Ovary (tissue), 9 donors: ENCODE data around the gene POLR3B. TPM values are rescaled to one million over a fixed set of nuclear protein-coding genes. Genes with fewer than 3 reads are reported as not detected.

Experiments
- DNase-seq, 5 donors: peaks; one replicate each; pipeline ENCODE4 v3.0.0-alpha.2; 2019 to 2020
- H3K27ac ChIP-seq, 2 donors: fragments of 200-600 bp; one replicate each; pipeline versions ENCODE4 v1.5.1 to v1.8.0; 2019 to 2022
- H3K27me3 ChIP-seq: fragments of 200-600 bp; one replicate; pipeline ENCODE4 v1.8.0; 2022
- H3K36me3 ChIP-seq: fragments of 200-600 bp; sonication (generic); one replicate; pipeline ENCODE4 v1.5.1; 2019
- H3K4me1 ChIP-seq: one replicate; pipeline ENCODE4 v1.8.1; 2013; ENCODE audit warnings: mild to moderate bottlenecking, moderate library complexity; ENCODE audit not compliant: insufficient read depth
- H3K4me3 ChIP-seq: fragments of 200-600 bp; sonication (generic); one replicate; pipeline ENCODE4 v1.5.1; 2017
- H3K9me3 ChIP-seq, 2 donors: fragments of 200-600 bp in 1 of 2; sonication (generic) in 1 of 2; one replicate each; pipeline versions ENCODE4 v1.5.1 to v1.8.1; 2013 to 2019; ENCODE audit warnings: mild to moderate bottlenecking in 1 of 2, moderate library complexity in 1 of 2
- EP300 ChIP-seq: sonication (generic); formaldehyde crosslinking; IDR thresholded peaks from one replicate; pipeline ENCODE4 v1.6.1; 2017; ENCODE audit warnings: antibody characterized with exemption
- POLR2A ChIP-seq: fragments of 450-650 bp; IDR thresholded peaks from one replicate; pipeline ENCODE4 v1.6.1; 2017; ENCODE audit warnings: antibody characterized with exemption, mild to moderate bottlenecking, moderate library complexity
- WGBS, 3 donors: extraction: QIAGEN DNeasy Blood & Tissue Kit in 1 of 3; methylation state at CpG; one replicate each; pipeline versions ENCODE4 v1.1.5 to v1.1.7; 2013 to 2017; 5-methylcytosine and 5-hydroxymethylcytosine counted together
- intact Hi-C, 4 donors: fragments of 100-400 bp; cut with DNase I; formaldehyde crosslinking; loops; one replicate each; pipeline versions ENCODE4 v1.11.0 to v1.15.1; 2022 to 2023
- polyA plus RNA-seq, 2 donors: library from polyadenylated mRNA; stranded (reverse); fragments of 200-250 nt in 1 of 2; fragments of 350-450 nt in 1 of 2; fragmentation: Illumina TruSeq in 1 of 2; extraction: RNeasy Lipid Tissue Mini Kit (QIAGEN cat#74804) in 1 of 2; gene quantifications; one replicate each; pipeline ENCODE4 v1.2.3, GENCODE V29; 2013 to 2014
- total RNA-seq, 7 donors: library from RNA; depleted of rRNA in 2 of 7; stranded (reverse); fragments of >200 nt in 2 of 7; fragmentation: NEBNext Ultra II Directional in 3 of 7; extraction: Animal tissue kit (Norgen Biotek cat#: 25700) in 3 of 7; gene quantifications; one replicate each; pipeline versions ENCODE4 v1.1.0 to v1.2.4, GENCODE V29; 2016 to 2023
- TF ChIP-seq, protein P1 (sequence below), 3 donors: fragments of 450-650 bp in 2 of 3; fragments of 200-600 bp in 1 of 3; IDR thresholded peaks; one replicate each; pipeline versions ENCODE4 v1.5.1 to v1.8.0; 2016 to 2022; ENCODE audit warnings: antibody characterized with exemption in 3 of 3, mild to moderate bottlenecking in 1 of 3
- donor health status: DM: no; HTN: no; CAD: no; lungs with moderate emphysema.
- donor health status: DM: no; HTN: no; CAD: no.
- donor health status: Bipolar disorder and iron deficiency.
- donor health status: DM: yes; HTN: yes; CAD: no.
- donor health status: DM: no; HTN: no; CAD: no.
- donor health status: DM: yes; HTN: yes; CAD: no.

The POLR3B gene
- total and polyA plus RNA-seq, 9 donors, result 3.1 to 15.7 (median 9.7) TPM

DNA sequence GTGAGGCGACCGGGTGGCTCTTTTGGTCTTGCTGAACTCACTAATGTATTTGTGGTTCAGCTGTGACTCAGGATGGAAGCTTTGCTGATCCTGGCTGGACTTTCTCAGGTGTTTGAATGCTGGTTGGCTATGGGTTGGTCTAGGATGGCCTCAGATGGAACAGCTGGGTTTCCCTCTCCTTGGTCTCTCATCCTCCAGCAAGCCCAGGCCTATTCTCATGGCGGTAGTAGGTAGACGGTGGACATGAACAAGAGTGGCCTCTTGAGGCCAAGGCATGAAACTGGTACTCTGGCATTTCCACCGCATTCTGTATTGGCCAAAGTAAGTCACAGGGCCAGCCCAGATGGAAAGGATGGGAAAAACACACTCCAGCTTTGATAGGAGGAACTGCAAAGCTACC, 11.8 kb upstream of the POLR3B start:
- no peak overlapping the region for H3K27ac ChIP-seq
- no peak for DNase-seq
- no peaks in the 10 kb centered on the region for H3K36me3 ChIP-seq
- intact Hi-C loops, result loop anchor here in 1 of 4 donors (10.0 kb wide), 1 partner anchor 101 kb away; the partner anchor contains the start of gene CKAP4
- peaks cover 10% of the 10 kb centered on the region for H3K4me1 ChIP-seq
- WGBS, 3 donors, result 70 to 92% (median 86%) methylated on average over 5 of the region's 5 CpGs
- no peaks in the 10 kb centered on the region for H3K9me3 ChIP-seq
- H3K27me3 ChIP-seq, result no peaks in the 10 kb centered on the region
- H3K4me3 ChIP-seq, result no peak overlapping the region
- TF ChIP-seq EP300, result no peak
- TF ChIP-seq POLR2A, result no peak
- TF ChIP-seq, protein P1, sequence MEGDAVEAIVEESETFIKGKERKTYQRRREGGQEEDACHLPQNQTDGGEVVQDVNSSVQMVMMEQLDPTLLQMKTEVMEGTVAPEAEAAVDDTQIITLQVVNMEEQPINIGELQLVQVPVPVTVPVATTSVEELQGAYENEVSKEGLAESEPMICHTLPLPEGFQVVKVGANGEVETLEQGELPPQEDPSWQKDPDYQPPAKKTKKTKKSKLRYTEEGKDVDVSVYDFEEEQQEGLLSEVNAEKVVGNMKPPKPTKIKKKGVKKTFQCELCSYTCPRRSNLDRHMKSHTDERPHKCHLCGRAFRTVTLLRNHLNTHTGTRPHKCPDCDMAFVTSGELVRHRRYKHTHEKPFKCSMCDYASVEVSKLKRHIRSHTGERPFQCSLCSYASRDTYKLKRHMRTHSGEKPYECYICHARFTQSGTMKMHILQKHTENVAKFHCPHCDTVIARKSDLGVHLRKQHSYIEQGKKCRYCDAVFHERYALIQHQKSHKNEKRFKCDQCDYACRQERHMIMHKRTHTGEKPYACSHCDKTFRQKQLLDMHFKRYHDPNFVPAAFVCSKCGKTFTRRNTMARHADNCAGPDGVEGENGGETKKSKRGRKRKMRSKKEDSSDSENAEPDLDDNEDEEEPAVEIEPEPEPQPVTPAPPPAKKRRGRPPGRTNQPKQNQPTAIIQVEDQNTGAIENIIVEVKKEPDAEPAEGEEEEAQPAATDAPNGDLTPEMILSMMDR (IDR thresholded peaks at IDR 0.05), result no peak

- Histone ChIP-seq H3K27ac (no peak overlapping the region), H3K4me1 (peaks cover 5% of the 10 kb centered on the region), H3K4me3 (no peak overlapping the region), H3K36me3 (no peaks in the 10 kb centered on the region), H3K9me3 (no peaks in the 10 kb centered on the region), H3K27me3 (no peaks in the 10 kb centered on the region)
- 38 to 58% (median 53%) methylated on average over 4 of the region's 4 CpGs for WGBS, 3 donors
- no peak for DNase-seq
- TF ChIP-seq POLR2A (no peak), EP300 (no peak)
- TF ChIP-seq, protein P1 (IDR thresholded peaks at IDR 0.05), result no peak
- intact Hi-C loops, result loop anchor here in 1 of 4 donors (10.0 kb wide), 1 partner anchor 104 kb away; the partner anchor contains the start of gene CKAP4
Measured at GRCh38 chr12:106348411-106348810, 9.1 kb upstream of the POLR3B start.

DNA sequence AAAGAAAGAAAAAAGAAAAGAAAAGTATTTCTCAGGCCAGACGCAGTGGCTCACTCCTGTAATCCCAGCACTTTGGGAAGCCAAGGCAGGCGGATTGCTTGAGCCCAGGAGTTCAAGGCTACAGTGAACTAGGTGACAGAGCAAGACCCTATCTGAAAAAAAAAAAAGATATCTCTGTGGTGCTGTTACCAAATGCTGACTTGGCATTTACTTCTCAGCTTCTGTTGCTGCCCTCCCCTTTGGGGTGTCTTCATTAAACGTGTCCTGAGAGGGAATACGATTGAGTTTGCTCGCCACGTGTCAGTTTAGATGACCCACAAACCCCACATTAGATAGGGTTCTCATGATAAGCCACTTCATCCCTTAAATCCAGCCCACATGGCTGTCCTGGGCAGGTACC, 4.4 kb upstream of the POLR3B start:
- H3K27ac ChIP-seq, result no peak overlapping the region
- no peaks in the 10 kb centered on the region for H3K27me3 ChIP-seq
- H3K4me1 ChIP-seq, result no peaks in the 10 kb centered on the region
- no peak overlapping the region for H3K4me3 ChIP-seq
- 50 to 70% (median 61%) methylated on average over 6 of the region's 6 CpGs for WGBS, 3 donors
- intact Hi-C loops, result loop anchor here in 1 of 4 donors (10.0 kb wide), 1 partner anchor 128 kb away; no protein-coding TSS in a partner anchor
- no peaks in the 10 kb centered on the region for H3K36me3 ChIP-seq
- no peak for TF ChIP-seq POLR2A
- TF ChIP-seq, protein P1 (IDR thresholded peaks at IDR 0.05), result no peak
- TF ChIP-seq EP300, result no peak
- no peak for DNase-seq
- no peaks in the 10 kb centered on the region for H3K9me3 ChIP-seq

- H3K27ac ChIP-seq, result peak overlapping the region in 1 of 2 donors; percentile 90
- DNase-seq, result no peak
- H3K9me3 ChIP-seq, result no peaks in the 10 kb centered on the region
- H3K27me3 ChIP-seq, result no peaks in the 10 kb centered on the region
- intact Hi-C loops, result loop anchor here in 1 of 4 donors (5.0 to 10.0 kb wide), 2 partner anchors 111 to 134 kb away; partner anchors contain the start of gene CKAP4
- TF ChIP-seq POLR2A, result no peak
- TF ChIP-seq, protein P1 (IDR thresholded peaks at IDR 0.05), result no peak
- TF ChIP-seq EP300, result no peak
- peaks cover 4% of the 10 kb centered on the region for H3K4me1 ChIP-seq
- peak overlapping the region; percentile 69 for H3K4me3 ChIP-seq
- WGBS, 3 donors, result 35 to 36% (median 35%) methylated on average over 17 of the region's 17 CpGs
- no peaks in the 10 kb centered on the region for H3K36me3 ChIP-seq
Measured at GRCh38 chr12:106358396-106359241, 1.1 kb downstream of the POLR3B start.
